ENCODE data around the gene ABCA7. TPM values are rescaled to one million over a fixed set of nuclear protein-coding genes. Genes with fewer than 3 reads are reported as not detected.

The ABCA7 gene
- total and polyA plus RNA-seq, 2 of the 13 experiments (the other 11 are each of a cell fraction or from before 2014, with no cell fraction given), result 4.4 to 32.4 TPM

- no peak for TF ChIP-seq HOXA7 (CRISPR knock-in tag; IDR thresholded peaks at IDR 0.05)
- 0 out of 2 replicates have a peak, but pooled peaks have one; percentile 29 for TF ChIP-seq HNF1B (CRISPR knock-in tag; IDR thresholded peaks at IDR 0.05)
- TF ChIP-seq MLXIP (CRISPR knock-in tag; IDR thresholded peaks at IDR 0.05; ENCODE audit: borderline replicate concordance), result no peak
- no peak for TF ChIP-seq STAG1 (CRISPR knock-in tag; IDR thresholded peaks at IDR 0.05)
These were observed 767 bp downstream of the ABCA7 start (continued) for GRCh38 chr19:1040476-1041271.

- in situ Hi-C loops (cut with HindIII; ENCODE audit: extremely low pct_ligation_motif_present, low pct_unique_long_range_greater_than_20kb), result no loop called here
- FAIRE-seq (no peak), DNase-seq (ENCODE audit: low spot score) (no peak), ATAC-seq (no peak)
- intact Hi-C loops (cut with micrococcal nuclease; ENCODE audit: unreplicated experiment), result no loop called here
- WGBS (ENCODE audit: low lambda C conversion rate), result 30% methylated on average over 12 of the region's 26 CpGs
- Histone ChIP-seq H2AFZ (ENCODE audit: low read length) (no peak overlapping the region), H3K27me3 (ENCODE audit: control insufficient read depth in 1 of 2, insufficient read depth in 2 of 2, low read length in 2 of 2) (no peaks in the 10 kb centered on the region), H4K20me1 (ENCODE audit: insufficient read depth, low read length) (no peaks in the 10 kb centered on the region), H3K79me2 (ENCODE audit: insufficient read depth, low read length) (no peaks in the 10 kb centered on the region), H3K4me1 (ENCODE audit: insufficient read depth, low read length) (peaks cover 37% of the 10 kb centered on the region), H3K27ac (ENCODE audit: extremely low read length, insufficient read depth, low read length) (no peak overlapping the region), H3K9ac (ENCODE audit: insufficient read depth, low read depth, low read length) (no peak overlapping the region), H3K4me2 (ENCODE audit: low read depth, low read length) (peak overlapping the region; percentile 98), H3K4me3 (replicated peaks in 1 of 3; ENCODE audit: insufficient read depth in 1 of 3, low read depth in 2 of 3, low read length in 3 of 3) (peak overlapping the region; percentile 36 to 79 (median 73); a peak in 5 of 6 replicates), H3K36me3 (replicated peaks in 1 of 2; ENCODE audit: control insufficient read depth in 1 of 2, insufficient read depth in 2 of 2, low read length in 2 of 2) (peaks cover under 1 to 11% of the 10 kb centered on the region in 2 experiments; a peak in 4 of 5 replicates), H3K9me3 (ENCODE audit: low read length) (no peaks in the 10 kb centered on the region)
- POLR2A ChIA-PET, result interaction anchor here (1.0 to 4.1 kb wide), 3 partner anchors 9 to 13 kb away, joined by 3 to 71 read pairs (median 6); partner anchors contain the start of gene CNN2
- BruUV-seq (replicated peaks), result no TSS peak
- CTCF ChIA-PET (ENCODE audit: low intra/inter-chr PET ratio, low total read pairs), result no interaction called here
- no peak for TF ChIP-seq NFE2L2 (IDR thresholded peaks at IDR 0.05; ENCODE audit: low read length)
- no peak for TF ChIP-seq ARNT2 (CRISPR knock-in tag; IDR thresholded peaks at IDR 0.05; ENCODE audit: low read depth)
- TF ChIP-seq ATF5 (CRISPR knock-in tag; IDR thresholded peaks at IDR 0.05; ENCODE audit: low read depth), result no peak
- no peak for TF ChIP-seq ZNF282 (IDR thresholded peaks at IDR 0.05; ENCODE audit: partially characterized antibody)
- TF ChIP-seq ZNF501 (CRISPR knock-in tag; IDR thresholded peaks at IDR 0.05), result no peak
- TF ChIP-seq ZNF788 (CRISPR knock-in tag; IDR thresholded peaks at IDR 0.05; ENCODE audit: borderline replicate concordance), result no peak
- TF ChIP-seq YEATS4 (CRISPR knock-in tag; IDR thresholded peaks at IDR 0.05; ENCODE audit: borderline replicate concordance), result no peak
- TF ChIP-seq PBX3 (CRISPR knock-in tag; IDR thresholded peaks at IDR 0.05; ENCODE audit: borderline replicate concordance), result no peak
- no peak for TF ChIP-seq ZFP36L2 (CRISPR knock-in tag; IDR thresholded peaks at IDR 0.05)
- no peak for TF ChIP-seq ZNF20 (CRISPR knock-in tag; IDR thresholded peaks at IDR 0.05)
- no peak for TF ChIP-seq MXD3 (CRISPR knock-in tag; IDR thresholded peaks at IDR 0.05)
These were observed 1.4 kb downstream of the ABCA7 start for GRCh38 chr19:1041272-1041834.

Data from HepG2 (cell line).